GM10266 (cell line): ENCODE results near the gene SMIM8.

ENCODE experiments used
- DNase-seq: peaks from one replicate; pipeline ENCODE4 v3.0.0; 2012; ENCODE audit errors: extremely low spot score
- TF ChIP-seq, protein P1 (sequence below): IDR thresholded peaks from 2 replicates; pipeline ENCODE4 v1.5.1; 2012; ENCODE audit warnings: mild to moderate bottlenecking, low read depth; ENCODE audit not compliant: control insufficient read depth, insufficient read depth; ENCODE audit errors: missing control alignments

Gene SMIM8

DNA sequence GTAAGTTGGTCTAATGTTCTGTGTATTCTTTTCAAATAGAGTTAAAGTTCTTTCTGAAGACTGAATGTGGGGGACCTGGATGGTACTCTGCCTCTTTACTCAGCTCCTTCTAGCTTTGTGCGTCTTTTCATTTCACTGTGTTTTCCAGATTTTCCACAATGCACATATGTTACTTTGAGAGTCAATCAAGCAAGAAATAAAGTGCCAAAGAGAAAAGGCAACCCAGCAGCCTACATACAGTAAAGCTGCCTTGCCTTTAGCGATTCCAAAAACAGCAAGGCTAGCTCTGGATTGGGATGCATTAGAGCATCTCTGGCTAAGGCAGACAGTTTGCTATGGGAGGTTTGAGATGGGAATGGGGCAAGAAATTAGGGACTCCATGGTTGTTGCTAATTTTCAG lies 27.5 kb downstream of the SMIM8 start:
- TF ChIP-seq, protein P1, sequence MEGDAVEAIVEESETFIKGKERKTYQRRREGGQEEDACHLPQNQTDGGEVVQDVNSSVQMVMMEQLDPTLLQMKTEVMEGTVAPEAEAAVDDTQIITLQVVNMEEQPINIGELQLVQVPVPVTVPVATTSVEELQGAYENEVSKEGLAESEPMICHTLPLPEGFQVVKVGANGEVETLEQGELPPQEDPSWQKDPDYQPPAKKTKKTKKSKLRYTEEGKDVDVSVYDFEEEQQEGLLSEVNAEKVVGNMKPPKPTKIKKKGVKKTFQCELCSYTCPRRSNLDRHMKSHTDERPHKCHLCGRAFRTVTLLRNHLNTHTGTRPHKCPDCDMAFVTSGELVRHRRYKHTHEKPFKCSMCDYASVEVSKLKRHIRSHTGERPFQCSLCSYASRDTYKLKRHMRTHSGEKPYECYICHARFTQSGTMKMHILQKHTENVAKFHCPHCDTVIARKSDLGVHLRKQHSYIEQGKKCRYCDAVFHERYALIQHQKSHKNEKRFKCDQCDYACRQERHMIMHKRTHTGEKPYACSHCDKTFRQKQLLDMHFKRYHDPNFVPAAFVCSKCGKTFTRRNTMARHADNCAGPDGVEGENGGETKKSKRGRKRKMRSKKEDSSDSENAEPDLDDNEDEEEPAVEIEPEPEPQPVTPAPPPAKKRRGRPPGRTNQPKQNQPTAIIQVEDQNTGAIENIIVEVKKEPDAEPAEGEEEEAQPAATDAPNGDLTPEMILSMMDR = no peak
- DNase-seq = no peak

DNA sequence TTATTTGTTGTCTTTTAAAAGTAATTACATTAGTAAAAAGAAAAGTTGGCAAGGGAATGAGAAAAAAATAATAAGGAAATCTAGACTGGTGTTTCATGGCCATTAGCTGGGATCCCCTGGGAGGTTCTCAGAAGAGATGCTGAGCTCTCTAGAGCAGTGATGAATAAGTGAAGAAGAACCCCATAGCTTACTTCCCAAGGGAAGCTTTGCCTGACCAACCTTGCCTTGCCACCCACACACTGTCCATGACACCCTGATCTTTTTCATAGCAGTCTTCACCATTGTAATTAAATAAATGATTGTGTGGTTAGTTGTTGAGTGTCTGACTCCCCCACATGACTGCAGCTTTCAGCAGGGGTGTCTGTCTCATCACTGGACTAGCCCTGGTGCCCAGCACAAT lies 28.1 kb downstream of the SMIM8 start:
- no peak for DNase-seq
- TF ChIP-seq, protein P1 = no peak

DNA sequence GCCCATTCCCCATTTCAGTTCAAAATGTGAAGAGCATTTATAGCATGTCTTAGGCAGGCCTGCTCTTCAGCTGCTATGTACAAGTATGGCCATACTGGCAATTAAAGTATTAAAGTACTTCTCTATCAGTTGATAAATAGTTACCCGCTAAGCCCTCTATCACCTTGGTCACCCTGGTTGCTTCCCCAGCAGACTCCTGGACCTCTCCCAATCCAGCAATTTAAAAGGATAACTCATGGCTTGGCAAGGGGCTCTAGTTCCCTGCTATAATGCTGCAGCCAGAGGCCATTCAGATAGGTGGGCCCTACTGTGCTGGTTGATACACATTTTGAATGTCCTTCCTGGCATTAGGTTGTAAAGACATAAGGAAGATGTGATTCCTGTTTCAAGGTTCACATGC lies 29.2 kb downstream of the SMIM8 start:
- no peak for DNase-seq
- TF ChIP-seq, protein P1 = no peak

DNA sequence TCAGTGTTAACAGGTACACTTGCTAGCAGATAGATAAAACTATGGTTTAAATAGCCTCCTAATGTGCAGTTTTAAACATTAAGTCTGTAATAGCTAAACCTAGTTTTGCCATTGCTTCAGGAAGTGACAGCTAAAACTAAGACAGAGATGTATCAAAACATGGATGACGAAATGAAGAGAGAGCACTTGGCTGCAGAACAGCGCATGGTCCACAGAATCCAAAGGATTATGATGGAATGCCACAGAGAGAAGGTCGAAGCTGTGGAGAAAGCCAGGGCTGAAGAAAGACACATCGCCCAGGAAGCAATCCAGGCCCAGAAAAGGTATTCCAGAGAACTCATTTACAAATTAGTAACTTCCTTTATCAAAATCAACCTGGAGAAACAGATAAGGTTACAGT lies 33.8 kb downstream of the SMIM8 start:
- TF ChIP-seq, protein P1 = no peak
- no peak for DNase-seq

DNA sequence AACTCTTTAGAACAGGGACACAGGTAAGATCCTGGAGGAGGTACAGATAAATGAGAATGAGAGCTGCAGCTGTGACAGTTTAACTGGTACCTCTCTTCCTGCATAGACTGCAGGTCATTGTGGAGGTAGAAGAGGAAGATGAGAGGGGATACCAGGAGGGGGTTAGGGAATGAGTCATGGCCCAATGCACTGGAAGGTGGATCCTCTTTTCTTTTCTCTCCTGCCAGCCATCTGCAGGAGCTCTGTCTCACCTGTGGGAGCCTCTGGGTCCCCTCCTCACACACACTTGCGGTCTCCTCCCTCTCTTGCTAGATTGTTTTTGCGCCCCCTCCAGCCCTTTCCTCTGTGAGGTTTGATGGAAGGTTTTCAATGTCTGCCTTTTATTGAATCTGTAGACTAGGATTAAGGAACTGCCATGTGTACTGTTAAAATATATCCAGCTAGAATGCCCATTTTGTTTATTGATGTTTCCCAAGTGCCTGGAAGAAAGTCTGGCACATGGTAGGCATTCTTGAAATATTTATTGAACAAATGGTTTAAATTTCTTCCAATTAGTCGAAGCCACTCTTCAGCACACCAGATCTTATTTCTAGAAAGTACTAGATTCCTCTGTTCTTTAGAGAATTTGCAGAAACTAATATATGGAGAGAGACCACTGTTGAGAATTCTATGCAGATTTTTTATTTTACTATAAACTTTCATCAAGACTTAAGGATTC lies 35.2 kb downstream of the SMIM8 start:
- TF ChIP-seq, protein P1 = no peak
- DNase-seq = no peak

DNA sequence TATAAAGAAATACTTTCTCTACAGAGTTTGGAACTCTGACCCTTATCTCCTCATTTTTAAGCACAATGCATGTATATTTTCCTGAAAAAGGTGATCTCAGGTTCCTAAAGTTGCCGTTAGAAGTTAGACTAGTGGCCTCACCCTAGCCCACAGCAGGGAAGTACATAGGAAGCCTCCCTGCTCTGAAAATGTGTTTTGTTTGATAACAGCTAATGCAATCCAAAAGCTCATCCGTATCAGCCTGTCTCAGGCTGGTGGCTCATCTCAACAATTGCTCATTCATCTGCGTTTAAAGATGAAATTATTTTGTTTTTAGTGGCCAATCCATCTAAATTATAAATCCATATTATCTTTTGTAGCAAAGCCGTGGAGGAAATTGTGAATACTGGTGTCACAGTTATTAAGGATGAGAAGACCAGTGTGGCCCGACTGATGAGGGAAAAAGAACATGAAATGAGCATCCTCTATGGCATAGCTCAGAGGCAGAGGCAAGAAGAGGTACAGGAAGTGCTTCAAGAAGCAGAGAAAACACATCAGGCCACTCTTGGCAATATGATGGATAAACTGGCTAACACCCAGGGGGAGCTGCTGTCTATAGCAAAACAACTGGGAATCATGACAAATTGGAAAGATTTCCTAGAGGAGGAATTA lies 42.3 kb downstream of the SMIM8 start:
- no peak for DNase-seq
- TF ChIP-seq, protein P1 = no peak
